Panc1 (cell line): ENCODE measurements around the gene BCL2L2.

ENCODE experiments used
- TCF7L2 ChIP-seq: IDR thresholded peaks from 2 replicates; pipeline ENCODE4 v1.6.1; 2011; ENCODE audit warnings: mild to moderate bottlenecking, low read depth, low read length, inconsistent platforms
- TF ChIP-seq, protein P1 (sequence below): fragments of 450-650 bp; IDR thresholded peaks from 2 replicates; pipeline ENCODE4 v1.5.1; 2017; ENCODE audit warnings: mild to moderate bottlenecking
- TF ChIP-seq, protein P2 (sequence below), 2 experiments: IDR thresholded peaks; 2 replicates each; pipeline ENCODE4 v1.6.1; 2011 to 2012; ENCODE audit warnings: low read depth in 2 of 2, control low read depth in 1 of 2, low read length in 1 of 2, mild to moderate bottlenecking in 1 of 2, moderate library complexity in 1 of 2; ENCODE audit not compliant: insufficient read depth in 1 of 2

DNA sequence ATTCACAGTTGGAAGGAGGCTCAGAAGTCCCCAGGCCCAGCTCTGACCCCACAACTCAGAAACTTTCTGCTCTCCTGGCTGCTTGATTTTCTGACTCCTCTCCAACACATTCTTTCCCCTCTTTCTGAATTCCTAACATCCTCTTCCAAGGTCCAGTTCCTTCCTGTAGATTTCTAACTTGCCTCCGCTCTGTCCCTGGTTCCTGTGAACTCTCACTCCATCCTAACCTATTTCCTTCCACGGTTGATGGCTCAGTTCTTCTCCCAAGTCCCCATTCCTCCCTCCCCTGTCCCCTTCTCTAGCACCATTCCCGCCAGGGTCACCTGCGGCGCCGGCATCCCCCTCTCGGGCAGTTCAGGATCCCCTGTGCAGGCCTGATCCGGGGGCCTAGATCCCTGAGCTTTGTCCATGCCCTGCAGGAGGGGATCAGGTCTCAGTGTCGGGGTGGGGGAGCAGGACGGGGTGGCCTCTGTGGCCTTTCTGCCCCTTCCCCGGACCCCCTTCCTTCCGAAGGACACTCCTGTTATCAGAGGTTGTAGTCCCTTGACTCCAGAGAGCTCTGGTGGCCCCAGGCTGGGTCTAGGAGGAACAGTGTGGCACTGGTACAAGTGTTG lies 52.0 kb downstream of the BCL2L2 start:
- TF ChIP-seq TCF7L2, result no peak
- TF ChIP-seq, protein P1, sequence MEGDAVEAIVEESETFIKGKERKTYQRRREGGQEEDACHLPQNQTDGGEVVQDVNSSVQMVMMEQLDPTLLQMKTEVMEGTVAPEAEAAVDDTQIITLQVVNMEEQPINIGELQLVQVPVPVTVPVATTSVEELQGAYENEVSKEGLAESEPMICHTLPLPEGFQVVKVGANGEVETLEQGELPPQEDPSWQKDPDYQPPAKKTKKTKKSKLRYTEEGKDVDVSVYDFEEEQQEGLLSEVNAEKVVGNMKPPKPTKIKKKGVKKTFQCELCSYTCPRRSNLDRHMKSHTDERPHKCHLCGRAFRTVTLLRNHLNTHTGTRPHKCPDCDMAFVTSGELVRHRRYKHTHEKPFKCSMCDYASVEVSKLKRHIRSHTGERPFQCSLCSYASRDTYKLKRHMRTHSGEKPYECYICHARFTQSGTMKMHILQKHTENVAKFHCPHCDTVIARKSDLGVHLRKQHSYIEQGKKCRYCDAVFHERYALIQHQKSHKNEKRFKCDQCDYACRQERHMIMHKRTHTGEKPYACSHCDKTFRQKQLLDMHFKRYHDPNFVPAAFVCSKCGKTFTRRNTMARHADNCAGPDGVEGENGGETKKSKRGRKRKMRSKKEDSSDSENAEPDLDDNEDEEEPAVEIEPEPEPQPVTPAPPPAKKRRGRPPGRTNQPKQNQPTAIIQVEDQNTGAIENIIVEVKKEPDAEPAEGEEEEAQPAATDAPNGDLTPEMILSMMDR, result no peak
- TF ChIP-seq, protein P2, sequence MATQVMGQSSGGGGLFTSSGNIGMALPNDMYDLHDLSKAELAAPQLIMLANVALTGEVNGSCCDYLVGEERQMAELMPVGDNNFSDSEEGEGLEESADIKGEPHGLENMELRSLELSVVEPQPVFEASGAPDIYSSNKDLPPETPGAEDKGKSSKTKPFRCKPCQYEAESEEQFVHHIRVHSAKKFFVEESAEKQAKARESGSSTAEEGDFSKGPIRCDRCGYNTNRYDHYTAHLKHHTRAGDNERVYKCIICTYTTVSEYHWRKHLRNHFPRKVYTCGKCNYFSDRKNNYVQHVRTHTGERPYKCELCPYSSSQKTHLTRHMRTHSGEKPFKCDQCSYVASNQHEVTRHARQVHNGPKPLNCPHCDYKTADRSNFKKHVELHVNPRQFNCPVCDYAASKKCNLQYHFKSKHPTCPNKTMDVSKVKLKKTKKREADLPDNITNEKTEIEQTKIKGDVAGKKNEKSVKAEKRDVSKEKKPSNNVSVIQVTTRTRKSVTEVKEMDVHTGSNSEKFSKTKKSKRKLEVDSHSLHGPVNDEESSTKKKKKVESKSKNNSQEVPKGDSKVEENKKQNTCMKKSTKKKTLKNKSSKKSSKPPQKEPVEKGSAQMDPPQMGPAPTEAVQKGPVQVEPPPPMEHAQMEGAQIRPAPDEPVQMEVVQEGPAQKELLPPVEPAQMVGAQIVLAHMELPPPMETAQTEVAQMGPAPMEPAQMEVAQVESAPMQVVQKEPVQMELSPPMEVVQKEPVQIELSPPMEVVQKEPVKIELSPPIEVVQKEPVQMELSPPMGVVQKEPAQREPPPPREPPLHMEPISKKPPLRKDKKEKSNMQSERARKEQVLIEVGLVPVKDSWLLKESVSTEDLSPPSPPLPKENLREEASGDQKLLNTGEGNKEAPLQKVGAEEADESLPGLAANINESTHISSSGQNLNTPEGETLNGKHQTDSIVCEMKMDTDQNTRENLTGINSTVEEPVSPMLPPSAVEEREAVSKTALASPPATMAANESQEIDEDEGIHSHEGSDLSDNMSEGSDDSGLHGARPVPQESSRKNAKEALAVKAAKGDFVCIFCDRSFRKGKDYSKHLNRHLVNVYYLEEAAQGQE (IDR thresholded peaks at IDR 0.05; ENCODE audit: insufficient read depth in 1 of 2, low read depth in 2 of 2, low read length in 1 of 2), result no peak
